SU-DHL-6 (cell line): ENCODE results near the gene TNRC6B.

ENCODE experiments used
- CTCF ChIP-seq: fragments of 200-600 bp; sonication (generic); IDR thresholded peaks from one replicate; pipeline ENCODE4 v1.5.1; 2017; ENCODE audit warnings: antibody characterized with exemption, mild to moderate bottlenecking, low read length, moderate library complexity; ENCODE audit not compliant: insufficient read depth, poor library complexity, severe bottlenecking
- EZH2phosphoT487 ChIP-seq: fragments of 200-600 bp; sonication (generic), shearing (Covaris generic); conservative IDR thresholded peaks from 2 replicates; pipeline ENCODE4 v1.6.1; 2018; ENCODE audit warnings: mild to moderate bottlenecking, antibody characterized with exemption, low read length, moderate library complexity, mixed read lengths

GRCh38 chr22:40330615-40331014 lies 152.9 kb downstream of the TNRC6B start:
- no peak for TF ChIP-seq CTCF
- TF ChIP-seq EZH2phosphoT487, result no peak
